NCI-H2227 (cell line): ENCODE results near the gene TTC21B.
A peak's percentile ranks its signal among the peaks of the same experiment; 100 is the strongest.
"Not testable (repeated sequence)": the region's sequence is repeated elsewhere in the genome, so short reads cannot be mapped to it uniquely, and the experiment has no call there.

Experiments used
- DNase-seq: peaks from one replicate; lab custom pipeline; 2025; ENCODE audit not compliant: unreplicated experiment; lab: John Stamatoyannopoulos, UW

The TTC21B gene

GRCh38 chr2:165953655-165954606, at the start of gene TTC21B:
TSS of gene TTC21B (minus strand) at chr2:165953776. CDS start at chr2:165953705, 71 bp downstream.
- peak; percentile 99 for DNase-seq

GRCh38 chr2:166000401-166000800, 46.8 kb upstream of the TTC21B start:
- DNase-seq, result no peak

- DNase-seq, result no peak
These were observed 37.3 kb upstream of the TTC21B start for GRCh38 chr2:165990846-165991245.

- no peak for DNase-seq
These were observed 36.3 kb upstream of the TTC21B start for GRCh38 chr2:165989851-165990250.

- DNase-seq, result no peak
These were observed 31.5 kb upstream of the TTC21B start for GRCh38 chr2:165985120-165985519.

GRCh38 chr2:165972161-165972560, 18.6 kb upstream of the TTC21B start:
- not testable (repeated sequence) for DNase-seq

- no peak for DNase-seq
These were observed 17.1 kb upstream of the TTC21B start for GRCh38 chr2:165970663-165971062.

GRCh38 chr2:165969227-165969626, 15.7 kb upstream of the TTC21B start:
- DNase-seq, result no peak

- no peak for DNase-seq
These were observed 14.2 kb upstream of the TTC21B start for GRCh38 chr2:165967746-165968145.

GRCh38 chr2:165961818-165962217, 8.2 kb upstream of the TTC21B start:
- no peak for DNase-seq

- no peak for DNase-seq
These were observed 5.8 kb upstream of the TTC21B start for GRCh38 chr2:165959371-165959770.

- DNase-seq, result no peak
These were observed 4.9 kb upstream of the TTC21B start for GRCh38 chr2:165958313-165958960.

- no peak for DNase-seq
These were observed 3.6 kb upstream of the TTC21B start for GRCh38 chr2:165957030-165957675.

- DNase-seq, result no peak
These were observed 296 bp downstream of the TTC21B start for GRCh38 chr2:165953306-165953654.

GRCh38 chr2:165952741-165953211, 800 bp downstream of the TTC21B start:
- peak; percentile 31 for DNase-seq

GRCh38 chr2:165952085-165952484, 1.5 kb downstream of the TTC21B start:
- peak; percentile 17 for DNase-seq

- DNase-seq, result no peak
These were observed 3.1 kb downstream of the TTC21B start for GRCh38 chr2:165950438-165950837.

- no peak for DNase-seq
These were observed 11.7 kb downstream of the TTC21B start for GRCh38 chr2:165941827-165942226.

GRCh38 chr2:165938237-165938636, 15.3 kb downstream of the TTC21B start:
- DNase-seq, result no peak

- DNase-seq, result no peak
These were observed 20.2 kb downstream of the TTC21B start for GRCh38 chr2:165933211-165933910.

- no peak for DNase-seq
These were observed 25.8 kb downstream of the TTC21B start for GRCh38 chr2:165927774-165928173.
